IPS-18c (cell line): ENCODE data around the gene CAMK1D.
"Not testable (repeated sequence)": the region's sequence is repeated elsewhere in the genome, so short reads cannot be mapped to it uniquely, and the experiment has no call there.

Experiments
- H3K4me3 ChIP-seq: 2 replicates; pipeline ENCODE4 v1.7.0; 2013; ENCODE audit warnings: low read depth, mild to moderate bottlenecking, low read length, moderate library complexity; ENCODE audit not compliant: insufficient read depth
- H3K9me3 ChIP-seq: one replicate; pipeline ENCODE4 v1.6.1; 2013; ENCODE audit warnings: mild to moderate bottlenecking, low read length, moderate library complexity; ENCODE audit not compliant: control insufficient read depth, insufficient read depth

Gene CAMK1D

GRCh38 chr10:12800302-12800701, 451.0 kb downstream of the CAMK1D start:
- no peak overlapping the region for H3K4me3 ChIP-seq
- no peaks in the 10 kb centered on the region for H3K9me3 ChIP-seq

- Histone ChIP-seq H3K9me3 (no peaks in the 10 kb centered on the region), H3K4me3 (no peak overlapping the region)
Observed at GRCh38 chr10:12801214-12802087, 452.1 kb downstream of the CAMK1D start.

- Histone ChIP-seq H3K9me3 (no peaks in the 10 kb centered on the region), H3K4me3 (no peak overlapping the region)
Observed at GRCh38 chr10:12803776-12804175, 454.4 kb downstream of the CAMK1D start.

- Histone ChIP-seq H3K9me3 (no peaks in the 10 kb centered on the region), H3K4me3 (no peak overlapping the region)
Observed at GRCh38 chr10:12806228-12807095, 457.1 kb downstream of the CAMK1D start.

GRCh38 chr10:12807096-12807755, 457.9 kb downstream of the CAMK1D start:
- Histone ChIP-seq H3K4me3 (no peak overlapping the region), H3K9me3 (no peaks in the 10 kb centered on the region)

- H3K9me3 ChIP-seq, result no peaks in the 10 kb centered on the region
- H3K4me3 ChIP-seq, result no peak overlapping the region
Observed at GRCh38 chr10:12808014-12808613, 458.8 kb downstream of the CAMK1D start.

GRCh38 chr10:12810046-12810445, 460.7 kb downstream of the CAMK1D start:
- H3K4me3 ChIP-seq, H3K9me3 ChIP-seq: not testable (repeated sequence)

GRCh38 chr10:12811826-12812225, 462.5 kb downstream of the CAMK1D start:
- Histone ChIP-seq H3K9me3 (peaks cover 3% of the 10 kb centered on the region), H3K4me3 (no peak overlapping the region)

GRCh38 chr10:12812571-12812970, 463.2 kb downstream of the CAMK1D start:
- Histone ChIP-seq H3K9me3 (peaks cover 3% of the 10 kb centered on the region), H3K4me3 (no peak overlapping the region)

- Histone ChIP-seq H3K9me3 (peaks cover 3% of the 10 kb centered on the region), H3K4me3 (no peak overlapping the region)
Observed at GRCh38 chr10:12814166-12814565, 464.8 kb downstream of the CAMK1D start.

- no peaks in the 10 kb centered on the region for H3K9me3 ChIP-seq
- H3K4me3 ChIP-seq, result no peak overlapping the region
Observed at GRCh38 chr10:12819071-12819470, 469.7 kb downstream of the CAMK1D start.

GRCh38 chr10:12819656-12820055, 470.3 kb downstream of the CAMK1D start:
- H3K9me3 ChIP-seq, result no peaks in the 10 kb centered on the region
- H3K4me3 ChIP-seq, result no peak overlapping the region

GRCh38 chr10:12822126-12822892, 473.0 kb downstream of the CAMK1D start:
- Histone ChIP-seq H3K9me3 (no peaks in the 10 kb centered on the region), H3K4me3 (no peak overlapping the region)

GRCh38 chr10:12822893-12823170, 473.5 kb downstream of the CAMK1D start:
- H3K4me3 ChIP-seq, result no peak overlapping the region
- no peaks in the 10 kb centered on the region for H3K9me3 ChIP-seq

GRCh38 chr10:12823328-12823727, 474.0 kb downstream of the CAMK1D start:
- H3K9me3 ChIP-seq, result no peaks in the 10 kb centered on the region

GRCh38 chr10:12825260-12825849, 476.0 kb downstream of the CAMK1D start:
- H3K9me3 ChIP-seq, result no peaks in the 10 kb centered on the region

More at GRCh38 chr10:12823328-12823727, 474.0 kb downstream of the CAMK1D start:
- no peak overlapping the region for H3K4me3 ChIP-seq

More at GRCh38 chr10:12825260-12825849, 476.0 kb downstream of the CAMK1D start:
- H3K4me3 ChIP-seq, result no peak overlapping the region
